ENCODE data around the gene COL13A1.
A peak's percentile ranks its signal among the peaks of the same experiment; 100 is the strongest.

Gene COL13A1

GRCh38 chr10:69965919-69966662 is 164.4 kb downstream of the COL13A1 start:
- DNase-seq (ENCODE audit: low spot score), result peak; percentile 36

- DNase-seq (ENCODE audit: low spot score), result peak; percentile 40
Observed at GRCh38 chr10:69968830-69969229, 167.1 kb downstream of the COL13A1 start.

- no peak for DNase-seq (ENCODE audit: low spot score)
Observed at GRCh38 chr10:69969977-69970376, 168.3 kb downstream of the COL13A1 start.

- no peak for DNase-seq (ENCODE audit: low spot score)
Observed at GRCh38 chr10:69972981-69973397, 171.3 kb downstream of the COL13A1 start.

GRCh38 chr10:69973678-69974077 is 172.0 kb downstream of the COL13A1 start:
- DNase-seq (ENCODE audit: low spot score), result no peak

- DNase-seq (ENCODE audit: low spot score), result no peak
Observed at GRCh38 chr10:69974551-69975155, 172.9 kb downstream of the COL13A1 start.

- no peak for DNase-seq (ENCODE audit: low spot score)
Observed at GRCh38 chr10:69976795-69977546, 175.3 kb downstream of the COL13A1 start.

- DNase-seq (ENCODE audit: low spot score), result no peak
Observed at GRCh38 chr10:69979174-69979573, 177.5 kb downstream of the COL13A1 start.

GRCh38 chr10:69980672-69981071 is 179.0 kb downstream of the COL13A1 start:
- no peak for DNase-seq (ENCODE audit: low spot score)

- DNase-seq (ENCODE audit: low spot score), result no peak
Observed at GRCh38 chr10:69988094-69988493, 186.4 kb downstream of the COL13A1 start.

- no peak for DNase-seq (ENCODE audit: low spot score)
Observed at GRCh38 chr10:69991151-69991550, 189.4 kb downstream of the COL13A1 start.

- DNase-seq (ENCODE audit: low spot score), result peak; percentile 65
Observed at GRCh38 chr10:69994262-69994661, 192.6 kb downstream of the COL13A1 start.

- no peak for DNase-seq (ENCODE audit: low spot score)
Observed at GRCh38 chr10:69996611-69997010, 194.9 kb downstream of the COL13A1 start.

GRCh38 chr10:70000262-70000661 is 198.6 kb downstream of the COL13A1 start:
- no peak for DNase-seq (ENCODE audit: low spot score)

- DNase-seq (ENCODE audit: low spot score), result peak; percentile 31
Observed at GRCh38 chr10:70007116-70007820, 205.6 kb downstream of the COL13A1 start.

All from SW480 (cell line).